ENCODE measurements around the gene CAPN12.

The CAPN12 gene

DNA sequence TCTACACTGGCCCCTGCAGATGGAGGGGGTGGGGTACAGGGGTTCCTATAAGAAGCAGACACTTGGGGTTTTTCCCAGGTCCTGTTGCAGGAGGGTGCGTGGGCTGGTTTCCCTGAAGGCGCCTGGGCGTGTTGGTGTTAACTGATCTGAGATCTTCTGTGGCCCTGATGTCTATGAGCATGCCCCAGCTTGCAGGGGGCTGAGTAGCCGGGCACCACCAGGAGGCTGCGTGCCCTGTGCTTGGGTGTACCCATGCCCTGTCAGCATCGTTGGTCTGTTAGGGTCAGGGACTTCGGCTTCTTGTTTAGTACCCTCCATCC, 45.3 kb downstream of the CAPN12 start:
- DNase-seq (ENCODE audit: insufficient read length, low spot score) (no peak), FAIRE-seq (peak; percentile 76)

DNA sequence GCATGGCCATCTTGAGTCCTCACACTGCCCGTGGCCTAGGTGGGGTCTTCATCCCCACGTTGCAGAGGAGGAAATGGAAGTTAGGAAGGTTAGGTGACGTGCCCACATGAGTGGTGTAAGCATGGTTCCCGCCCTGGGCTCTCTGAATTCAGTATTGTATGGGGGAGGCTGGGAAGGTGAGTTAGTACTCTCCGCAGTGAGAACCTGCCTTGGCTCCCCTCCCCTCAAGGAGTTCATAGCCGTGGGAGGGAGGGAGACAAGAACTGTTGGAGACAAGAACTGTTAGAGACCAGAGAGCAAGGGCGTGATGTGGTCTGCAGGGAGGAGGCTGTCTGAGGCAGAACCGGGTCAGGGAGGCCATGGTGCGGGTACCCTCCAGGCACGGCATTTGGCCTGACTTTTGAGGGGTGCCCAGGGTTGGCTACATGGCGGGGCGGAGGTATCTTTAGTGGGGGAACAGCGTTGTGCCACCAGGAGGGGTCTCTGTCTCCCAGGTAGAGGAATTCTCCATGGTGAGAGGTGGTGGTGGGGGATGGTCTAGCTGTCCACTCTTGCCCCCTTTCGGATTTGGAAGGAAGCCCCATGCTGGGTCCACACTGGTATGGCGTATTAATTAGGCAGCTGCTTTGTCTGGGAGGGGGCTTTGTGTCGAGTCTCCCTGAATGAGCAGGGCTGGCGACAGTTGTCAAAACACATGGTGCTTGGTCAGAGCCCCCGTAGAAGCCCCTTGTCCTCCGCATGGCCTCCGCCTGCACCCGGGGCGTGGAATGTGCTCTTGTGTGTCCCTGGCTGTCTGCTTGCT, 45.8 kb downstream of the CAPN12 start:
- no peak for FAIRE-seq
- TF ChIP-seq POLR2AphosphoS5 (IDR thresholded peaks at IDR 0.05; ENCODE audit: low read depth, low read length) (peak; percentile 32; the same call in 1 of the 2 replicates), TAF1 (IDR thresholded peaks at IDR 0.05; ENCODE audit: low read depth, low read length) (no peak), POLR2A (IDR thresholded peaks at IDR 0.05; ENCODE audit: low read depth, low read length) (no peak), POU2F2 (IDR thresholded peaks at IDR 0.05; ENCODE audit: low read depth, low read length) (no peak)
- DNase-seq (ENCODE audit: insufficient read length, low spot score) = no peak

More for the DNA sequence above, 45.3 kb downstream of the CAPN12 start:
- TF ChIP-seq POLR2A (IDR thresholded peaks at IDR 0.05; ENCODE audit: low read depth, low read length) (no peak), SPI1 (IDR thresholded peaks at IDR 0.05; ENCODE audit: low read depth, low read length) (no peak), POU2F2 (IDR thresholded peaks at IDR 0.05; ENCODE audit: low read depth, low read length) (no peak), PAX5 (IDR thresholded peaks at IDR 0.05; ENCODE audit: insufficient read depth, low read length, severe bottlenecking) (no peak), TAF1 (IDR thresholded peaks at IDR 0.05; ENCODE audit: low read depth, low read length) (no peak), POLR2AphosphoS5 (IDR thresholded peaks at IDR 0.05; ENCODE audit: low read depth, low read length) (no peak)

DNA sequence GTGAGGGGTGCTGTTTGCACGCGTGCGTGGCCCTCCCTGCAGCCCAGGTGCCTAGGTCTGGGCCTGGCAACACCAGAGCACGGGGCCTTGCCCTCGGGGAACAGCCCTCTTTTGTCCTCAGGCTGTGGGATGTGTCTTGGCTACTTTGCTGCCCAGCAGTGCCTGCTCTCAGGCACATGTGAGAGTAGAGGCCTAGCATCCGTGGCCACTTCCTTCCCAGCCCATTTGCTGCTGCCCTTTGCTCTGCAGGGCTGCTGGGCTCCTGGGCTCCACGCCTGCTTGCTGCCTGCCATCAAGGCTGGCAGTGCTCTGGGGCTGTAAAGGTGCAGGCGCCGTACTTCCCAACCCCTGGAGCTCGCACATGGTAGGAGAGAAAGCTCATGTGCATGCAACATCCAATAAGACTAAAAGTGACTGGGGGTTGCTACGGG, 46.6 kb downstream of the CAPN12 start:
- TF ChIP-seq SPI1 (IDR thresholded peaks at IDR 0.05; ENCODE audit: low read depth, low read length) (no peak), POLR2AphosphoS5 (IDR thresholded peaks at IDR 0.05; ENCODE audit: low read depth, low read length) (no peak), PAX5 (IDR thresholded peaks at IDR 0.05; ENCODE audit: insufficient read depth, low read length, severe bottlenecking) (no peak), TAF1 (IDR thresholded peaks at IDR 0.05; ENCODE audit: low read depth, low read length) (no peak), POLR2A (IDR thresholded peaks at IDR 0.05; ENCODE audit: low read depth, low read length) (no peak), POU2F2 (IDR thresholded peaks at IDR 0.05; ENCODE audit: low read depth, low read length) (no peak)
- no peak for DNase-seq (ENCODE audit: insufficient read length, low spot score)
- no peak for FAIRE-seq

DNA sequence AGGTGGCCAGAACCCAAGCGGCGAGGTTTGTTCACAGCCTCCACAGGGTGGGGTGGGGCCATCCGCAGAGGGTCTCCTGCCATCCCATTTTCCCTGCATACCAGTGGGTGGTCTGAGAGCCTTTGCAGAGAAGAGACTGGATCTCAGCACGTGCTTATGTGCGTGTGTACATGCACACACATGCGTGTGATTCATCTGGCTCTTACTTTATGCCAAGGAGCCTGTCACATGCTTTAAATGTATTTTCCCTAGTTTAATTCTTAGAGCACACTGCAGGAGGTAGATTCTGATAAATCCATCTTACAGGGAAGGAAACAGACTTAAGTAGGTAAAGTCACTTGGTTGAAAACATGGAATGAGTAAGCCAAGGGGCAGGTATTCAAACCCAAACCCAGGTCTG, 47.1 kb downstream of the CAPN12 start:
- FAIRE-seq (no peak), DNase-seq (ENCODE audit: insufficient read length, low spot score) (no peak)
- TF ChIP-seq TAF1 (IDR thresholded peaks at IDR 0.05; ENCODE audit: low read depth, low read length) (no peak), POU2F2 (IDR thresholded peaks at IDR 0.05; ENCODE audit: low read depth, low read length) (no peak), SPI1 (IDR thresholded peaks at IDR 0.05; ENCODE audit: low read depth, low read length) (no peak), POLR2A (IDR thresholded peaks at IDR 0.05; ENCODE audit: low read depth, low read length) (no peak), PAX5 (IDR thresholded peaks at IDR 0.05; ENCODE audit: insufficient read depth, low read length, severe bottlenecking) (no peak), POLR2AphosphoS5 (IDR thresholded peaks at IDR 0.05; ENCODE audit: low read depth, low read length) (no peak)

DNA sequence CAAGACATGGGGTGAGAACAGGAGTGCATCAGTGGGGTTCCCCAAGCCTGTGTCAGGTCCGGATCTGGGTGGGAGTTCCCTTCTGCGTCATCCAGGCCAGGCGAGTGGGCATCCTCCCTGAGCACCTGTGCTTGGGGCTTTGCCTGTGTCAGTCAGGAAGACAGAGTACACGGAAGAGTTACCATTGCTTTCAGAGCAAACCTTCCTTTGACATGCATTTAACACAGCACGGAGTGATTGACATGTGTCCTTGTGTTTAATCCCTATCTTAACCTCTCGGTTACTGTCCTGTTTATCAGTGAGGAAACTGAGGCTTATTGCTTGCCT, 47.6 kb downstream of the CAPN12 start:
- DNase-seq (ENCODE audit: insufficient read length, low spot score) = no peak
- TF ChIP-seq POLR2A (IDR thresholded peaks at IDR 0.05; ENCODE audit: low read depth, low read length) (no peak), POLR2AphosphoS5 (IDR thresholded peaks at IDR 0.05; ENCODE audit: low read depth, low read length) (no peak), POU2F2 (IDR thresholded peaks at IDR 0.05; ENCODE audit: low read depth, low read length) (no peak), PAX5 (IDR thresholded peaks at IDR 0.05; ENCODE audit: insufficient read depth, low read length, severe bottlenecking) (no peak), SPI1 (IDR thresholded peaks at IDR 0.05; ENCODE audit: low read depth, low read length) (no peak), TAF1 (IDR thresholded peaks at IDR 0.05; ENCODE audit: low read depth, low read length) (no peak)
- FAIRE-seq = no peak

DNA sequence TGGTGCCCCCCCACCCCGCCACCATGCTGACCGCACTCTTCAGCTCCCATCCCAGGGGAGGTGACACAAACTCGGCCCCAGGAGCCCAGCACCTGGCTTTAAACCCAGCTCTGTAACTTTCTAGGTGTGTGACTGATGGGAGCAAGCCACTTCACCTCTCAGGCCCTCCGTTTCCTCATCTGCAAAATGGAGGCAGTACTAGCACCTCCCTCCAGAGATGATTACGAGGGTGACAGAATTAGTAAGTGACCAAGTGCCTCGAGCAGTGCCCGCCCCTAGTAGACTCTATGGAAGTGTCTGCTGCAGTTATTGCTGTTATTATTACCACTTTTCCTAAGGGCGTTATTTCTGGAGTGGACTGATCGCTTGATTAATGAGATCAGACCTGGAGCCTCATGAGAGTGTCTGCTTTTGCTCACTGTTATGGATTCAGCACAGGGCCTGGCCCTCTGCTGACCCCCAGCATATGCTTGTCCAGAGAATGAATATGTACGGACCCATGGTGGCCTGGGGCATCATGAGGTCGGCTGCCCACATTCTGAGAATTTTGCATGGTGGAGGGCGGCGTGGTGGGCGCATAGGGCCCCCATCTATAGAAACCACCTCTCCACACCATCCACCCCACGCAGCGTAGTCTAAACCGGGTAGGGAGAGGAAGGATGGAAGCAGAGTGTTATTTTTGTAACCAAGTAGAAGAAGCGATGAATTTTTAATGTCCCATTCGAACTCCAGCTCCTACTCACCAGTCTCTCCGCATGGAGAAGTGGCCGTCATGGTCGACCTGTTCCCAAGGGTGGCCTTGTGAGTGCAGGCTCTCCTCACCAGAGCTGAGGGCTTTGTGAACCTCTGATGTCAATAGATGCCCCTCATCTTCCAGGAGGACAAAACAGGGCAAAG, 48.2 kb downstream of the CAPN12 start:
- DNase-seq (ENCODE audit: insufficient read length, low spot score) (no peak), FAIRE-seq (no peak)
- TF ChIP-seq POLR2AphosphoS5 (IDR thresholded peaks at IDR 0.05; ENCODE audit: low read depth, low read length) = no peak
- no peak for TF ChIP-seq POLR2A (IDR thresholded peaks at IDR 0.05; ENCODE audit: low read depth, low read length)
- no peak for TF ChIP-seq TAF1 (IDR thresholded peaks at IDR 0.05; ENCODE audit: low read depth, low read length)
- TF ChIP-seq SPI1 (IDR thresholded peaks at IDR 0.05; ENCODE audit: low read depth, low read length) = no peak
- no peak for TF ChIP-seq PAX5 (IDR thresholded peaks at IDR 0.05; ENCODE audit: insufficient read depth, low read length, severe bottlenecking)
- TF ChIP-seq POU2F2 (IDR thresholded peaks at IDR 0.05; ENCODE audit: low read depth, low read length) = no peak

DNA sequence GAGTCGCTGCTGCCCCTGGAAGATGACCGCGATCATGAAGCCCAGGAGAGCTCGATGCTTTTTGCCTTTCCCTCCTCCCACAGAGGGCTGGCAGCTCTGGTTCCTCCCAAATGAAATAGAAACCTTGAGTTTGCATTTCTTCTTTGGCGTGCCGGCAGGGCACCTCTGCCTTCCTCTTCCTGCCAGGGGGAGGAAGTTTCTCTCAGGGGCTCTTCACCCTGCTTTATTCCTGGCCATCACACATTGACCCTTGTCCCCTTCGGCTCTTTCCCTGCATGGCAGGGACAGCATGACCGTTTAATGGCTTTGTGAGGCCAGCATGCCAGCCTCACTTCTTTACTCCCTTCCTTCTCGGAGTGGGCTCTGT, 49.0 kb downstream of the CAPN12 start:
- TF ChIP-seq SPI1 (IDR thresholded peaks at IDR 0.05; ENCODE audit: low read depth, low read length) (no peak), POLR2AphosphoS5 (IDR thresholded peaks at IDR 0.05; ENCODE audit: low read depth, low read length) (no peak), PAX5 (IDR thresholded peaks at IDR 0.05; ENCODE audit: insufficient read depth, low read length, severe bottlenecking) (no peak), TAF1 (IDR thresholded peaks at IDR 0.05; ENCODE audit: low read depth, low read length) (no peak), POU2F2 (IDR thresholded peaks at IDR 0.05; ENCODE audit: low read depth, low read length) (no peak), POLR2A (IDR thresholded peaks at IDR 0.05; ENCODE audit: low read depth, low read length) (no peak)
- DNase-seq (ENCODE audit: insufficient read length, low spot score) = no peak
- FAIRE-seq = no peak

DNA sequence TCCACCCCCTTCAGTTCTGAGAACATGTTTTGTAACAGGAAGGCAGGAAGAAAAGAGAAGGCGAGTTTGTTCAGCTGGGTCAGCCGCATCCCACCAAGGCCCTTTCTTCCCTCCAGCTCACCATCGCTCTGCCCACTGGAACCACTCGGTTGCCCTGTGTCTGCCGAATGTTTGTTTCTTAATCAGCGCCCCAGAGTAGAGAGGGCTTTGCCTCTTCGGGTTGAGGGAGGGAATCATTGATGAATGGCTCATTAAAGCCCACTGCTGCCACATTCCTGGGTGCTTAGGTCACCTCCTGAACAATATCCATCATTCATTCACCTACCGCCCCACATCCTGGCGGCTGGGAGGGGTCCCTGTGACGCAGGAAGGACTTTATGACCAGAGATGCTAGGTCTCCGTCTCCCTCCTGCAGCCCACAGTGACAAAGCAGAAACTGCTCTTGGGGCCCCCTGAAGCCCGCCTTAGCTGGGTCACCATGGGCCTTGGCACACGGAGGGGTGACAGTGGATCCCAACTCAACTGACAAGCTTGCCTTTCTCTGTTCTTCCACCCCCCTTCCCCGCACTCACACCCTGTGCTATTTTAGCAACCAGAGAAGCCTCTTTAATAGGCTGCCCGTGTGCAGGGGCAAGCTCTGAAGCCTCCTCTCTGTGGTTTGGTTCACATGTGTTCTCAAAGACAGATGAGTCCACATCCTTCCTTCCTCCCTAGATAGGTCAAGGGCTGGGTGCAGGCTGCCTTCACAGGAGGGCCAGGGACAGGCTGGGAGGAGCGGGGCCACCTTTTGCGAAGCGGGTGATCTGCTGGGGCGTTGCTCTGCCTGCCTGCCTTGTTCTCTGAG, 50.7 kb downstream of the CAPN12 start:
- TF ChIP-seq POLR2AphosphoS5 (IDR thresholded peaks at IDR 0.05; ENCODE audit: low read depth, low read length) (no peak), SPI1 (IDR thresholded peaks at IDR 0.05; ENCODE audit: low read depth, low read length) (no peak), PAX5 (IDR thresholded peaks at IDR 0.05; ENCODE audit: insufficient read depth, low read length, severe bottlenecking) (no peak), TAF1 (IDR thresholded peaks at IDR 0.05; ENCODE audit: low read depth, low read length) (no peak), POLR2A (IDR thresholded peaks at IDR 0.05; ENCODE audit: low read depth, low read length) (no peak), POU2F2 (IDR thresholded peaks at IDR 0.05; ENCODE audit: low read depth, low read length) (no peak)
- FAIRE-seq (peak; percentile 86), DNase-seq (ENCODE audit: insufficient read length, low spot score) (peak; percentile 72)
